GM18517 (cell line): ENCODE data around the gene PAFAH2.
"Not testable (repeated sequence)": the region's sequence is repeated elsewhere in the genome, so short reads cannot be mapped to it uniquely, and the experiment has no call there.

Experiments
- ATAC-seq: cut with Tn5 transposase; IDR thresholded peaks from one replicate; pipeline ENCODE4 v1.9.1; 2021; ENCODE audit warnings: mild to moderate bottlenecking, moderate library complexity; ENCODE audit not compliant: unreplicated experiment

PAFAH2 gene

DNA sequence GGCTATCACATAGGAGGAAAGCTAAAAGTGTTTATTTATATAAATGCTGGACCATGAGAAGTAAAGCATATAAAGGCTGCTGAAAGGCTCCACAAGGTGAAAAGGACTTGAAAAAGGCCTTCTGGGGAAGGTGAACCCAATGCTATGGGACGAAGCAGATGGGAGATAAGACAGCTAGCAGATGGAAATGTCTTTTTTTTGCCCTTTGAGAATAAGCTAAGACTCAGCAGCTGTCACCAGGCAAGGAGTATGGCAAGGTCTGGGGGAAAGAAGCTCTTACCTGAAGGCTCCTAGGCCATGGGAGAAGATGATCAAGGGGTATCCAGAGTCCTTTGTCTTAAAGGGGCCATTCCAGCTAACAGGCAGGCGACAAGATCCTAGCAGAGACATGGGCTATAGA, 9.9 kb downstream of the PAFAH2 start:
- no peak for ATAC-seq

DNA sequence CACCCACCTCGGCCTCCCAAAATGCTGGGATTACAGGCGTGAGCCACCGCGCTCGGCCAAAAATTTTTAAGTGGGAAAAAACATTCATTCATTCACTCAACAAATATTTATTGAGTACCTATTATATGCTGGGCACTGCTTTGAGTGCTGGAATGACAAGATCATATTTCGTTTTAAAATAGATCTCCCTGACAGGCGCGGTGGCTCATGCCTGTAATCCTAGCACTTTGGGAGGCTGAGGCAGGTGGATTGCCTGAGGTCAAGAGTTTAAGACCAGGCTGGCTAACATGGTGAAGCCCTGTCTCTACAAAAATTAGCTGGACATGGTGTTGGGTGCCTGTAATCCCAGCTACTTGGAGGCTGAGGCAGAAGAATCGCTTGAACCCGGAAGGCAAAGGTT, 11.1 kb downstream of the PAFAH2 start:
- ATAC-seq: not testable (repeated sequence)

DNA sequence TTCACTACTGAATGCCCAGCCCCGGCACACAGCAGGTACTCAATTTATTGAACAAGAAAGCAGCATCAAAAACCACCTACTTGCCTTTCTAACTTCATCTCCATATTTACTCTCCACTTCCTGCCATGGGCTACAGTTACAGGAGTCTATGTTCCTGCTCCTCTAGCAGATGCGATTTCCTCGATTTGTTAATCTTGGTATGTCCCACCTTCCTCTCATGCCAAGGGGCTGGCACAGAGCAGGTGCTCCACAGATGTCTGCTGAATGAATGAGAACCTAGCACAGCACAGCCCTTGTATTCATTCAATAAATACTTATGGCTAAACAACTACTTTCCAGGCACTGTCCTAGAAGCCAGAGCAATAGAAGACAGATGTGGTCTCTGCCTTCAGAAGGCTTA, 12.2 kb downstream of the PAFAH2 start:
- ATAC-seq: no peak

DNA sequence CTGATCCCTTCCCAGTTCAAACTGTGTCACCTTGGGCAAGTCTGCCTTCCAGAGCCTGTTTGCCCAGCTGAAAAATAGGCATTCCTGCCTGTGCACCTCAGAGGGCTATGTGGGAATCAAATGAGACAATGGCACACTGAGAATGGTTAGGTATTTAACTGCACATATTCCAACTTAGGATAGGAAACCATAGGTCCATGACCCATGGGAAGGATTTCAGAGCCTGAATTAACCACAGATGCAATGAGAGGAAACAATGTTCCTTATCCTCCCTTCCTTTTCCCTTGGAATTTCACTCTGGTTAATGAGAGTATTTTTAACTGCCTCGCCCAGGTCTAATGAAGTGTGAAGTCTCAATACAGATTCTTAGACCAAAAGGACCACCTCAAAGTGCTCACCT, 12.7 kb downstream of the PAFAH2 start:
- no peak for ATAC-seq

DNA sequence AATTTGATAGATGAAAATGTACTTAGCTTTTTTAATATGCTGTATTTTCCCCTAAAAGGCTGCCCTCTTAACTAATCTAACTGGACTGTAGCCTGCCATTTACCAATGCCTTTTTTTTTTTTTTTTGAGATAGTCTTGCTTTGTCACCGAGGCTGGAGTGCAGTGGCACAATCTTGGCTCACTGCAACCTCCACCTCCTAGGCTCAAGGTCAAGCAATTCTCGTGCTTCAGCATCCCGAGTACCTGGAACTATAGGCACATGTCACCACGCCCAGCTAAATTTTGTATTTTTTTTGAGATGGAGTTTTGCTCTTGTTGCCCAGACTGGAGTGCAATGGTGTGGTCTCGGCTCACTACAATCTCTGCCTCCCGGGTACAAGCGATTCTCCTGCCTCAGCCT, 18.7 kb downstream of the PAFAH2 start:
- ATAC-seq: no peak

DNA sequence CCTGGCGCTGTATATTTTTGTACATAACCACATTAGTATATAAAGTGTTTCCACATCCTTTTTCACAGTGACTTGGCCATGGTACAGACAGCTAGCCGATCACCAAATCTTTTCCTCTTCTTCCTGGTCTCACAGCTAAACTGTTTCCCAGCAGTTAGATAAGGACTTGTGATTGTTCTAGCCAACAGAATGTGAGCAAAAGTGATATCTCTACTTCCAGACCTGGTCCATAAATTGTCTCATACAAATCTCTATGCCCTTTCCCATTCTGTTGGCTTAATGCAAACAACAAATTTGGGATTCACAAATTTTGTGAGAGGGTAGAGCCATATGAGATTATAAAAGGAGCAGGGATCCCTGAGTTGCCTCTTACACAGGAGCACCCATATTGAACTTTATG, 19.5 kb downstream of the PAFAH2 start:
- no peak for ATAC-seq

DNA sequence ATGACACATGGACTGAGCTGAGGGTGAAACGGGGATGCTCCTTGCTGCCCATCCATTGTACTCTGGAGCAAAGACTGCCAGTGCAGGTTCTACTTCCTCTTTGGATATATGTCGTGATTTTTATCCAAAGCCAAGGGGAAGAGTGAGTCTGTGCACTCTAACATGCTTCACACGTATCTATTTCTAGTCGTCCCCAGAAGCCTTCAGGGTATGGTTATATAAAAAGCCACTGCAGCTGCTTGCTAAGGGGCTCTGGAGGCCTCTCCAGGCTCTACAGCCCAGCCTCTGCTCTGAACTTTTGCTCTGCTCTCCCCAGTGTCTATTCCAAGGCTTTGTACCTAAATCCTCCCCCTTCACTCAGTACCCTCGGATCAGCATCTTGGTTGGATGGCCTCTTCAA, 20.1 kb downstream of the PAFAH2 start:
- ATAC-seq: no peak

DNA sequence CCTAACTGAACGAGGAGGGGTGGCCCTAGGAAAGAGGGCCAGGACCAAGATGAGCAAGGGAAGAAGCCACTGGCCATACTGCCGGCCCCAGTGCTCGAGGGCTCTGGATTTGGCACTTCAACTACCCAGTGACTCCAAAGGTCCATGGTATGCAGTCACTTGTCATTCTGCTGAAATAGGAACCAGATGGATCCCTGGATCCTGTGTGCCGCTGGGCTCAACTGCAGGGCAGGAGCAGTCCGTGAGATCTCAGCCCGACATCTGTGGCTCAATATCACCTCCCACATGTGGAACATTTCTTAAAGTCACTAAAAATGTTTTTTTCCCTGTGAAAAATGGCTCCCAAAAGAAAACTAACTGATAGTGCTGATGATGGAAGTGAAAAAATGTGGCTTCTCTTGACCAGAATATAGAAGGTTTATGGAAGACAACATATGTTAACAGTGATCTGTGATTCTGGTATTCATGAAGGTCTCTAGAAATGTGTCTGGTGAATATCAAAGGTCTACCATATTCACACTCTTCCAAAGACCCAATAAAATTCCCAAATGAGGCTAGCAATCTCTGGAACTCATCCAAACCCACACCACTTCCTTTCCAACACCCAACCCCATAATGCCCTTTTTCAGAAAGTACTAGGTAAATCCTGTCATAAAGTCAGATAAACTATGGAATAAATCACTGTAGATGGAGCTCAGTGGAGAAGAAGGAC, 24.1 kb downstream of the PAFAH2 start:
- no peak for ATAC-seq

DNA sequence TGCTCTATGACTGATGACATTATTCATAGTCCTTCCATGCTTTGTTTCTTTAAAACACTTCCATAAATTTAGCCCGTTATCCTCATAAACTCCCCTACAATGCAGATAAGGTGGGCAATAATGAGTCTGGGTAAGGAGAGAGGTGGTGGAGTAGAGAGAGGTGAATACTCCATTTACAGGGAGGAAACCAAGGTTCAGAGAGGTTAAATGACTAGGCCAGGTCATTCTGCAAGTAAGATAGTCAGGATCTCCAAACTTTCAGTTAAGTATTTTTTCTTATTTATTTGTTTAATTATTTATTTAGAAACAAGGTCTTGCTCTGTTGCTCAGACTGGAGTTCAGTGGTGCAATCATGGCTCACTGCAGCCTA, 26.1 kb downstream of the PAFAH2 start:
- no peak for ATAC-seq

DNA sequence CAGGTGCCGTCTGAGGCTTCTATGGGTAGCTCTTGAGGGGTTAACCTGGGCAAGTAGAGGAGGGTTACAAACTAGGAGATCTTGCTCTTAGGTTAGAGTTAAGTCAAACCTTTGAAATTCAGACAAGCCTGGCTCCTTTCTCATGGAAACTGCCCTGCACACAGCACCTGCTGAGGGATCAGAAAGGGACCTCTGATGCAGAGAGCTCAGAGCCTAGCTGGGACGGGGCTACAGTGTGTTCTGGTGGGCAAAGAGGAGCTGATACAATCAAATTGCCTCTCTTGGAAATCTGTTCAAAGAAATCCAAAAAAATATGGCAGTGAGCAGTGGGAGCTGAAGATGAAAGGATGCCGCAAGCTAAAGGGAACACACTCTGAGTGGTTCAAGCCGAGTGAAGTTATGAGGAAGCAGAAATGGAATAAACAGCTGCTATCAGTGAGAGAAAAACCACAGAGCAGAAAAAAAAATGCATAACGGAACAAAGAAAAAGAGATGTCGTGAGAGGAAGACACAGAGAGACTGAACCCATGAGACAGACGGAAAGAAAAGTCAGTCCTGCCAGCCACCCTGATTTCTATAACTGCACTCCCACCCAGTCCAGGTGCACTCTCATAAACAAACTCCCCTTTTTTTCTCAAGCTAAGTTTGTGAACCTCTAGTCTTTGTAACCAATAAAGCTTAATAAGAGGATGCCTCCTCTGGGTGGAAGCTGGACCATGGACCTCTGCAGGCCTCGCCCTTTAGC, 26.6 kb downstream of the PAFAH2 start:
- ATAC-seq: no peak

DNA sequence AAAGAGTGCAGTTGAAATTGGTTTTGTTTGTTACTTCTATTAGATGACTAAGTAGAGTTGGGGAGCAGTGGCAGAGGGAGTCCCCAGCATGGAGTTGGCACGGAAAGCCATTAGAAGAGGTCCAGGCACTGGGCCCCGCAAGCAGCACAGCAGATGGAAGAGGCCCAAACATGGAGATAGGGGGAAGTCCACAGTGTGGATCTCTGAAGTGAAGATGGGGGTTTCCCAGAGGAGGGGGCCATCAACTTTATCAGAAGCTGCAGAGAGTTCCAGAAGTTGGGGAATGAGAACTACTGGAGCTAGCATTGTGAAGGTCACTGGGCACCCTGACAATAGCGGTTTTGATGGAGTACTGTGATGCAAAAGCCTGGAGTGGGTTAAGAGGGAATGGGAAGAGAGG, 30.6 kb downstream of the PAFAH2 start:
- ATAC-seq: no peak

DNA sequence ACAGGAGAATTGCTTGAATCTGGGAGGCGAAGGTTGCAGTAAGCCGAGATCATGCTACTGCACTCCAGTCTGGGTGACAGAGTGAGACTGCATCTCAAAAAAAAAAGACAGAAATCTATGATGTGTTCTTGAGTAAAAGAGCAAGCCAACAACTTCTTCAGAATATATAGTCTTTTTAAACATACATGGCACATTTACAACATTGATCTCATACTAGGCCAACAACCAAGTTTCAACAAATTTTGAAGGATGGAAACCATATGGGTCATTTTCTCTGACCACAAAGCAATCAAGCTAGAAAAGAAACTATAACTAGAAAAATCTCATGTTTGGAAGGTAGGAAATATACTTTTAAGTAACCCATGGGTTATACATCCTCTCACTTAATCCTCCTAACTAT, 38.3 kb downstream of the PAFAH2 start:
- no peak for ATAC-seq

DNA sequence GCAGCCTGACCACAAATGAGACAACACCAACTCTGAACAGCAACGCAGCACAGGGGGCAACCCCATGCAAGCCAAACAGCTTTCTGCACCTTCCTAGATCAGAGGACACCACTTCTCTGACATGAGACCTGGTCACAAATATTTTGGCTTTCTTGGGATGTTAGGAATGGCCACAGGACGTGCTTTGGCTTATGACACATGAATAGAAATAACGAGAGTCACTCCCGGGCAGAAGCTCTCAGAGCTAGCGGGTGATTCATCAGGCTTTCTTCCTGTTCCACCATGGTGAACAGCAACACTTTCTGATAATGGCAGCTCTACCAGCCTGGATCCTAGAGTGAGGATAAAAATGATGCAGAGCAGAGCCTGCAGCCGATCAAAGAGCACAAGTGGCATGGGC, 39.4 kb downstream of the PAFAH2 start:
- ATAC-seq: no peak

DNA sequence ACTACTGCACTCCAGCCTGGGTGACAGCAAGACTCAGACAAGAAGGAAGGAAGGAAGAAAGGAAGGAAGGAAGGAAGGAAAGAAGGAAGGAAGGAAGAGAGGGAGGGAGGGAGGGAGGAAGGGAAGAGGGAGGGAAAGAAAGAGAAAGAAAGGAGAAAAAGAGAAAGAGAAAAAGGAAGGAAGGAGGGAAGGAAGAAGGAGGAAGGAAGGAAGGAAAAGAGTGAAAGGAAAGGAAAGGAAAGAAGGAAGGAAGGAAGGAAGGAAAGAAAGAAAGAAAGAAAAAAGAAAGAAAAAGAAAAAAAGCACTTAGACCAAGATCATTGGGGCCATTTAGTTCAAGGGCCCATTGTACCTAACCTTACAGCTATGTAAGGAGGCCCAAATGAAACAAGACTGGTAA, 42.3 kb downstream of the PAFAH2 start:
- ATAC-seq: no peak

DNA sequence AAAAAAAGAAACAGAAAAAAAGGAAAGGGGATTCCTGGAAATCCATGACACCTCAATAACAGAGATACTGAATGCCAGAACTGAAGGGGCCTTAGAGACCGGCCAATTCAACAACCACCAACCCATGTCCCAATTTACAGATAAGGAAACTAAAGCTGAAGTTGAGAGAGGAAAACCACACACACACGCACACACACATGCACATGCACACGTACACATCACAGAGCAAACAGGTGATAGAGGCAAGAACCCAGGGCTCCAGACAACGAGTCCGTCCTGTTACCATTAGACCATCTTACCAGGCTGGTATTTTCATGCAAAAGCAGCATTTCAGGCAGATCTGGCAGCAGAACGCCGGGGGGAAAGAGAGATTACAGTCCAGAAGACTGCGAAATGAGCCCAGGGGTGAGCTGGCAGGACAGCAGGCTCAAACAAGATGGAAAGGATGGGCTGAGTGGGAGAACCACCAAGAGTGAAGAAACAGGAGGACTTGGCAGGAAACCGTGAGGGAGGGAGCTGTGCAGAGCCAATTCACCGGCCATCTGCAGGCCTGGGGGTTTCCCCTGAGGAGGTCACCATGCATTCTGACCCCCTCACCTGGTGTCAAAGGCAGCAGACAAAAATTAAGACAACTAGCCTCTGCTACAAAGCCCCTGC, 43.5 kb downstream of the PAFAH2 start:
- ATAC-seq: no peak

DNA sequence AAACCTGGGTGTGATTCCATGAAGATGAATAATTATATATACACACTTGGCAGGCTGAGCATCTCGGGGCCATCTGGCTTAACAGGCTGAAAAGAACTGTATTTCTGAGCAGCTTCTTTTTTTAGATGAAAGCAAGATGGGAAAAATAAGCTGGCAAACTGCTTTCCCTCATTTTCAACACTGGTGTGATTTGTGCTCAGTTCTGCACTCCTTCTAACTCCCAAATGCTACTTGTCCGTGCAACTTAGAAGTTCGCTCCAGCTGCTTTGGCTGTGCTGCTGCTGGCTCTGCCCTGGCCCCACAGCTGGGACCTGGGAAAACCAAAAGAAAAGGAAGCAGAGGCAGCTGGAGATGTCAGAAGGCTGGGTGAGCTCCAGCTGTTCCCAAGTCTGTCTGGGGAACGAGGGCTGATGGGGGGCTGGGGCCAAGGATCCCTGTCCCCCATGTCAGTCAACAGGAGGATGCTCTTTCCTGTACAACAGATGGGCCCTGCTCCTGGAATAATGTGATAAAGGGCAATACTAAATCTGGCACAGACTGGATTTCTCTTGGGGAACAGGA, 44.9 kb downstream of the PAFAH2 start:
- no peak for ATAC-seq

DNA sequence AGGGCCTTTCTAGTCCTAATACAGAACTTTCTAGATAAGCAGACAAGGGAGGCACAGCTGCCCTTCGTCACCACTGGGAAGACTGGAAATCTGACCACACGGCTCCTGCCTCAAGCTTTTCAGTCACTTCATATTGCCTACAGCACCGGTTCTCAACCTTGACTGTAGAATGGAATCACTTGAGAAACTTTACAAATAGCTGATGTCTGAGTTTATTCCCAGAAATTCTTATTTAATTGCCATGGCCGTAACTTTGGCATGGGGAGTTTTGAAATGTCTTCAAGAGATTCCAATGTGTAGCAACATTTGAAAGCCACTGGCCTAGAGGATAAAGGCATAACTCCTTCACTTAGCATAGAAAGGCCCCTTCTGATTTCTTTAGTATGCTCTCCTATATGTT, 49.2 kb downstream of the PAFAH2 start:
- no peak for ATAC-seq

DNA sequence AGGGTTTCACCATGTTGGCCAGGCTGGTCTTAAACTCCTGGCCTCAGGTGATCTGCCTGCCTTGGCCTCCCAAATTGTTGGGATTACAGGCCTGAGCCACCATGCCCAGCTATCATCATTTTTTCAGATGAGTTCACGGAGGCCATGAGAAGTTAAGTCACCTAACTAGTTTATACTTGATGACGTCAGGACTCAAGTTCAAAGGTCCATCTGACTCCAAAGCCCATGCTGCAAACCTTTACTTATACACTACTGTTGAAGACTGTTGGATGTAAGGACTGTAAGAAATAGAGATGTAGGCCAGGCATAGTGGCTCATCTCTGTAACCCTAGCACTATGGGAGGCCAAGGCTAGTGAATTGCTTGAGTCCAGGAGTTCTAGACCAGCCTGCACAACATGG, 50.8 kb downstream of the PAFAH2 start:
- no peak for ATAC-seq

DNA sequence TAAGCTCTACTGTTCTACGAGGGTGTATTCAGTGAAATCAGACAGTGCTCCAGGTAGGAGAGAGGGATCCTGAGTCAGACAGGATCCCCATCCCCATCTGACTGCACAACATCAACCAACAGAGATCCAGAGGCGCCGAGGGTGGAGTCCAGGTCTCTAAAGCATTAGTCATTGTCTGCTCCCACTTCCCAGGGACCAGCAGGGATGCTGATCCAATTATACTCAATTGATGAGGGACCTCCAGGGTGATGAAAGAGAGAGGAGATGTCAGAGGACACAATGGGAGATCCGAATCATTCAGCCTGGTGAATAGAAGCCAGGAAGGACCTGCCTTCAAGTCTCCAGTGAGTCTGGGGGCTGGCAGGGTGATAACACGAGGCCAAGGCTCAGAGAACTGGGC, 52.1 kb downstream of the PAFAH2 start:
- ATAC-seq: no peak

DNA sequence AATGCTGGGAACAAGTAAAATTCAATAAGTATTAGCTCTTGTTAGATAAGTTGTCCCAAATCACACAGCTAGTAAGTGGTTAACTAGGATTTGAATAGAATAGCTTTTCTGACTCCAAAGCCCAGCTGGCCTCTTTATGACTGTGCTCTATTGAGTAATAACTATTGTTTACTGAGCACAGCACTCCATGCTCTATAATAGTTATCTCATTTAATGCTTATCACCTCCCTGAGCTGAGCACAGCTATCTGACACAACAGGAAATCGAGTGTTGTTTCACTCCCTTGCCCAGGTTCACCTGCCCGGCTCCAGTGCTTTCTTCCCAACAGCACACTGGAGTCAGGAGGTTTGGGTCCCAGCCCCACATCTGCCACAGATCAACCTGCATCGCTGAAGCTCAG, 52.9 kb downstream of the PAFAH2 start:
- ATAC-seq: no peak

DNA sequence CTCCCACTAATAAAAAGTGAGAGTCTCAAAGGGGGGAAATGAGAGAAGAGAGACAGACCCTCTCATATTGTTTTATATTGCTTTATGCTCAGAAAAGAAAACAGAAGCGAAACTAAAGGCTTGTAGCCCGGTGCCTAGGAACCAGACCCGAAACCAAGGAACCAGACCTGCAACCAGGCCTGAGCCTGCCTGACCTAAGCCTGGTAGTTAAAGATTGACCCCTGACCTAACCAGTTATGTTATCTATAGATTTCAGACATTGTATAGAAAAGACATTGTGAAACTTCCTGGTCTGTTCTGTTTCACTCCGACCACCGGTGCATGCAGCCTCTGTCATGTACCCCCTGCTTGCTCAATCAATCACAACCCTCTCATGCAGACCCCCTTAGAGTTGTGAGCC, 54.4 kb downstream of the PAFAH2 start:
- not testable (repeated sequence) for ATAC-seq

DNA sequence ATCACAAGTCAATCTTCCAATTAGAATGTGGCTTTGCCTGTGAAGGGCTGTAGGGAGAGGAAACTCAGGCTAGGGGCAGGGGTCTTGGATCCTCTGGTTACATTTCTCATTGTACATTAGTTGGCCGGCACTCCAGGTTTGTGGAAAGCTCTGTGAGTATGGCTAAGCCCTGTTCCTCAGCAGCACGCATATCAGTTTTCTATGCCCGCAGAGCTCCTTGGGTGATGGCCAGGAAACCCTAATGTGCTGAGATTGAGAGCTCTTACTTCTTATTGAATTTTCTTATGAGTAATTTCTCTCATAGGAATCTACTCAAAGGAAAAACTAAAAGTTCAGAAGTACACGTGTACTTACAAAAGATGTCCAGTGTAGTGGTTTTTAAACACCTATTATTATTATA, 60.9 kb downstream of the PAFAH2 start:
- no peak for ATAC-seq
